ENCODE measurements around the gene UMODL1. TPM values are rescaled to one million over a fixed set of nuclear protein-coding genes. Genes with fewer than 3 reads are reported as not detected.

Gene UMODL1
- total RNA-seq, 1 experiment from 2014 or later, result not detected

GRCh38 chr21:42146273-42146805, 75.2 kb downstream of the UMODL1 start:
- no peak overlapping the region for H2AK5ac ChIP-seq (ENCODE audit: insufficient read length, low read length)
- no peak overlapping the region; the same call in 1 of the 2 replicates for H3K14ac ChIP-seq (ENCODE audit: insufficient read depth, low read length)
- H3K79me2 ChIP-seq (ENCODE audit: insufficient read depth, low read length), result no peaks in the 10 kb centered on the region
- no peak for DNase-seq
- H3K4ac ChIP-seq (ENCODE audit: low read depth, low read length), result no peak overlapping the region
- H2BK12ac ChIP-seq (ENCODE audit: insufficient read length, low read depth, low read length), result no peak overlapping the region
- H3K9ac ChIP-seq (ENCODE audit: extremely low read depth, insufficient read length, low read length), result no peak overlapping the region
- H2BK5ac ChIP-seq (ENCODE audit: insufficient read length, low read length), result no peak overlapping the region
- TF ChIP-seq CTCF (conservative IDR thresholded peaks at IDR 0.05), result no peak
- H3K23me2 ChIP-seq (ENCODE audit: insufficient read length, low read depth, low read length, poor library complexity, severe bottlenecking), result no peaks in the 10 kb centered on the region
- no peaks in the 10 kb centered on the region for H3K79me1 ChIP-seq (ENCODE audit: insufficient read depth, low read depth, low read length, poor library complexity, severe bottlenecking)
- no peaks in the 10 kb centered on the region for H3K36me3 Mint-ChIP-seq (ENCODE audit: insufficient read depth in 1 of 3, low read depth in 3 of 3)
- H3K56ac ChIP-seq (ENCODE audit: insufficient read length, low read depth, low read length), result no peak overlapping the region
- no peak overlapping the region for H3K23ac ChIP-seq (ENCODE audit: insufficient read length, low read depth, low read length)
- no peaks in the 10 kb centered on the region for H3K9me3 ChIP-seq (ENCODE audit: control insufficient read depth, low read depth, low read length)
- H3K27ac Mint-ChIP-seq, result no peak overlapping the region
- no peak overlapping the region for H3K18ac ChIP-seq (ENCODE audit: insufficient read length, low read depth, low read length)
- H3K4me1 Mint-ChIP-seq, result peaks cover 3% of the 10 kb centered on the region in 2 experiments; a peak in 2 of 4 replicates
- no peaks in the 10 kb centered on the region; a peak in 1 of 5 replicates for H3K9me3 Mint-ChIP-seq
- no peak overlapping the region for H3K4me2 ChIP-seq (ENCODE audit: insufficient read depth, insufficient read length, low read length)
- H3K4me3 Mint-ChIP-seq, result no peak overlapping the region
- H4K8ac ChIP-seq (replicated peaks; ENCODE audit: insufficient read length, low read depth, low read length), result no peak overlapping the region
- no peaks in the 10 kb centered on the region for H3K27me3 ChIP-seq (ENCODE audit: insufficient read depth, low read length)
- H3K4me1 ChIP-seq (ENCODE audit: insufficient read depth, low read length), result no peaks in the 10 kb centered on the region
- no peak overlapping the region for H3K27ac ChIP-seq (ENCODE audit: insufficient read length, low read depth, low read length)
- H4K5ac ChIP-seq (ENCODE audit: insufficient read length, low read depth, low read length), result no peak overlapping the region
- no peak overlapping the region for H4K91ac ChIP-seq (ENCODE audit: insufficient read length, low read depth, low read length)
- H3T11ph ChIP-seq (ENCODE audit: low read length), result no peak overlapping the region
- H4K20me1 ChIP-seq (ENCODE audit: control insufficient read depth, insufficient read depth, insufficient read length), result no peaks in the 10 kb centered on the region
- H2BK120ac ChIP-seq (ENCODE audit: low read depth, low read length, poor library complexity, severe bottlenecking), result no peak overlapping the region
- WGBS (ENCODE audit: extremely low coverage, insufficient read length, low lambda C conversion rate), result no CpG with 5 or more reads among the region's 10 CpGs
- H3K27me3 Mint-ChIP-seq (ENCODE audit: low read depth), result peaks cover 4% of the 10 kb centered on the region; the same call in 1 of the 2 replicates
- H2BK15ac ChIP-seq (ENCODE audit: low read depth, low read length), result no peak overlapping the region
- no peak overlapping the region for H2AFZ ChIP-seq (ENCODE audit: low read length)
- no peak overlapping the region for H2BK20ac ChIP-seq (ENCODE audit: low read depth, low read length, poor library complexity, severe bottlenecking)
